ENCODE results near the gene TCEA3.
A peak's percentile ranks its signal among the peaks of the same experiment; 100 is the strongest.

The TCEA3 gene

DNA sequence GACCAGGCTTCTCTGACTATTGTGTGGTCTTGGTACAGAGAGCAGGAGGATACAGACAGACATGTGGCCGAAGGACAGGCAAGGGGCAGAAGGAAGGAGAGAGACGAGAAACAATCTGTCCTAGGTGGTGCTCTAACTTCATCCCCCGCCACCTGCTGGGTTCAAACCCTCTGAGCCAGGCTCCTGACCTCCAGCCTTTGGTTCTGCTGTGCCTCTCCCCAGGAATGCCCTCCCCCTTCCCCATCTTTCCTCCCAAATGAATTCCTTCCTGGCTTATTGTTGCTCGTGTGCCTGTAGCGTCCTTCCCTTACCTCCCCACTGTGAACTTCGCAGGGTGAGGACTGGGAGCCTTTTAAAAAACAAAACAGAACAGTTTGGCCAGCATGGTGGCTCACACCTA is 5.4 kb downstream of the TCEA3 start:
- no peak for DNase-seq

DNA sequence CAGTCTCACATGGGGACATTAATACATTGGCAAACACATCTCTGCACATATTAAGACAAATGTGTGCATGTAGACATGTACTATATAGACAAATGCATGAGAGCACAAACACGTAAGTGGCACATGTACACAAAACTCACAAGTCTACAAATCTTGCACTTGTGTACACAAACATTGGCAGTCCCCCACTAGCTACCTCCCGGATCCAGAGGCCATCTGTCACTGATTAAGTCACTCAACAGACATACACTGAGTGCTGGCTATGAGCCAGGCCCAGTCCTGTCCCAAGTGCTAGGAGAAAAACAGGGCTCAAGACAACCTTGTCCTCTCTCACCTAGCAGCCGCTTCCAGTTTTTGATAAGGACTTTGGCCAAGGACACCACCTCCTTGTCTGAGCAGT is 7.0 kb downstream of the TCEA3 start:
- DNase-seq, result peak; percentile 79

DNA sequence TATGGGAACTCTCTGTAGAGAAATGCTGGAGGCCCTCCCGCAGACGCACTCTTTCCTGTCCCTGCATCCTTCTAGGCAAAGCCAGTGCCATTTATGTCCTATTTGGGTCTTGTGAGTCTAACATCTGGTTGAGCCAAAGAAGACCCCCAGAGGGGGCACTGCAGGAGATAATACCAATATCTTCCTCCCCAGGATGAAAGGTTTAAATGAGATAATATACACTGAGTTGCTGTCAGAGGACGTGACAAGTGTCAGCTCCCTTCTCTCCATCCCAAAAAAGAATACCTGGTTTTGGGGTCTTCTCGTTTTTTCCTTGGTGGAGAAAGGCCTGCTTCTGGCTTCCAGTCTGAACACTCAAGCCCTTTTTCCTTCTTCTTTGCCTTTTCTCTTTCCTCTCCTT is 7.6 kb downstream of the TCEA3 start:
- no peak for DNase-seq

DNA sequence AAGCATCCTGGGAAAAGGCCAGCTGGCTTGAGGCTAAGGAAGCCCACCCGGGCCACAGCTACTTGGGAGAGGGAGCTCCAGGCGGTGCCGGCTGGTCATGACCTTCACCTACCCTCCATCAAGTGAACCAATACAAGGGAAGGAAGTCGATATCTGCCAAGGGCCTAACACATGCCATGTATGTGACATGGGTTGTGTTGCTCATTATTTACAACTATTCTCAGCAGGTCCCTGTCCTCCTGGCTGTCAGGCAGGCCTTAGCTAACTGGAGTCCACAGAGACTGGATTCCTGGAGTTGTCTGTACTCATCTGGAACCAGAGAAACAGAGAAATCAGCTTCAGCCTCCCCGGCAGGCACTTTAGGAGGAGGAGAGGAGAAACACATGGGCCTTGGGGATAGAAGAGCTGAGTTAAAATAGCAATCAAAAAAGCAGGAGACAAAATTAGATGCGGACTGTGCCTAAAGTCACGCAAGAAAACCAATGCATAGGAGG is 15.7 kb downstream of the TCEA3 start:
- no peak for DNase-seq

DNA sequence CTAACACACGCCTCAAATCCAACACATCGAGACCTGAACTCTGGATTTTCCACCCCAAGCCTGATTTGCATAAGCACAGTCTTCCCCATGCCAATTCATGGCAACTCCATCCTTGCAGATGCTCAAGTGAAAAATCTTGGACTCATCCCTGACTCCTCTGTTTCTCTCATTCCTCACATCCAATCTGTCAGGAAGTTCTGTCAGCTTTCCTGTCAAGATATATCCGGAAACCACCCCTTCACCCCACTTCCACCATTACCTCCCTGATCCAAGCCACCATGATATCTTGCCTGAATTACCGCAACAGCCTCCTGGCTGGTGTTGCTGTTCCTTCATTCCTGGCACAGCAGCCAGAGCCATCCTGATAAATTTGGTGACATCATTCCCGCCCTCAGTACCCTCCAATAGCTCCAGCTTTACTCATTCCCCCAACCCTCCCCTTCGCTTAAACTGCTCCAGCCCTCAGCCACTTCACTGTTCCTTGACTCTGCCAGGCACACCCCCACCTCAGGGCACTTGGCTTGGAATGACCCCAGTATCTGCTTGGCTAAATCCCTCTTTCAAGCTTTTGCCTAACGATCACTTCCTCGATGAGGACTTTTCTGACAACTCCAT is 17.4 kb downstream of the TCEA3 start:
- no peak for DNase-seq

DNA sequence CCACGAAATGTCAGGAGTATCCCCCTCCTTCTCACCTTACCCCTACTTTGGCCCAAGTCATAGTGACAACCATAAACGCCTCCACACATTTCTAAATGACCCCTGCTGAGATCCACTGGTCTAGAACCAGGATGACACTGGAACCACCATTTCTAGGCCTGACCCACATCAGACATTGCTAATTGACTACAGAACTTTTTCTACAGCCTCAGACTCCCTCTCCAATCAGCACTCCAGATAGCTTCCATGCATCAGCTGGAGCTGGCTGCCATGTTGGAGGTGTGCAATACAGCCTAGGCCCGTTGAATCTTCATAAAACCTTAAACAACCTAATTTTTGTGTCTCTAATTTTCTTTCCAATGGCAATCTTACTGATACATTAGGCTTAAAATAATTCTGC is 18.6 kb downstream of the TCEA3 start:
- no peak for DNase-seq

DNA sequence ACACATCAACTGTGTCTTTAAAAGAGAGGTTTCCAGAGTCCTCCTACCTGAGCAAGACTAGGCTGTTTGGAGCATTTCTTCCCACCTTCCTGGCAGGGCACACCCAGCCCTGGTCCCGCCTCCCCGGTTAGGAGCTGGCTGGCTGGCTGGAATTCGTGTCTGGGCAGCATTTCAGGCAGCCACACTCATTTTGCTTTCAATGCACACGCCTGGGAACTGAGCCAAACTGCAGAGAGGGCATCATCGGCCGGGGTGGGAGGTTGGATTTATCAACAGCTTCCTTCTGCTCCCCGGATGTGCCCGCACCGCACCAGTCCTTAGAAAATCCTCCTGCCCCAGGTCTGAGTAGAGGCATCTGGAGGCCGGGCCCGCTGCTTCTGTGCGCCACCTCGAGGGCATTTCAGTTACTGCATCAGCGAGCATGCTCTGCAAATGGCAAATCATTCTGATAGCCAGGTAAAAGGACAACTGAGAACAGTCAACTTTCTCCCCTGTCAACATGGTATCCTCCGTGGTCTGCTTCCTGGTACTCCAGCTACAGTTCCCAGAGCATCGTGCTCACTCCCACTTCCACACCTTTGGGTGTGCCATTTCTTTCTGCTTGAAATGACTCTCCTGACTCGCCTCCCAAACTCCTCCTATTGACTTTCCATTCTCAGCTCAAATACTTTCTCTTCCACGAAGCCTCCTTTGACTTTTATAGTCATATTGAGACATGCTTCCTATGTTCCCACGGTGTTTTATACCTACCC is 20.6 kb downstream of the TCEA3 start:
- DNase-seq, result peak; percentile 97

DNA sequence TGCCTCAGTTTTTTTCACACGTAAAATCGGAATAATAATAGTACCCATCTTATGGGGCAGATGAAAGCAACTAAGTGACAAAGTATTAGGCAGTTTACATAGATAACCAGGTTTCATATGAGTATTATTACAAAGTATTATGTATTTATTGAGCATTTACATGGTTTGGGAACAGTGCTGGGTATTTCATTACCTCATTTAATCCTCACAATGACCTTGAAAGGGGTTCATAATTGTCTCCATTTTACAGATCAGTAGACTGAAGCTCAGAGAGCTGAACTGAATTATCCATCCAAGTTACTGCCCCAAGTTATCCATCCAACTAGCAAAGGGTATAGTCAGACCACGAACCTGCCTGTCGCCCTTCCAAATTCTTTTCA is 21.2 kb downstream of the TCEA3 start:
- no peak for DNase-seq

DNA sequence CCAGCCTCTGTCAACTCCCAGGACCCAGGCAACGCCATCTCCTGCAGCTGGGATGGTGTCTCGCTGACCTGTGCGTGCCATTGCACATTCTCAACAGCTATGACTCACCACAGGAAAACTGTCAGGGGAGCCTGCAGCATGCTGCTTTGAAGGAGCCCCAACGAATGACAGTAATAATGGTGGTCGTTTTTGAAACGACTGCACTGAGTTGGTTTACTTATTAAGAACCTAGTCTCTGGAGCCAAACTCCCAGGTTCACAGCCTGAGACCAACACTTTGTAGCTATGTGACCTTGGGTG is 21.6 kb downstream of the TCEA3 start:
- DNase-seq, result peak; percentile 23

DNA sequence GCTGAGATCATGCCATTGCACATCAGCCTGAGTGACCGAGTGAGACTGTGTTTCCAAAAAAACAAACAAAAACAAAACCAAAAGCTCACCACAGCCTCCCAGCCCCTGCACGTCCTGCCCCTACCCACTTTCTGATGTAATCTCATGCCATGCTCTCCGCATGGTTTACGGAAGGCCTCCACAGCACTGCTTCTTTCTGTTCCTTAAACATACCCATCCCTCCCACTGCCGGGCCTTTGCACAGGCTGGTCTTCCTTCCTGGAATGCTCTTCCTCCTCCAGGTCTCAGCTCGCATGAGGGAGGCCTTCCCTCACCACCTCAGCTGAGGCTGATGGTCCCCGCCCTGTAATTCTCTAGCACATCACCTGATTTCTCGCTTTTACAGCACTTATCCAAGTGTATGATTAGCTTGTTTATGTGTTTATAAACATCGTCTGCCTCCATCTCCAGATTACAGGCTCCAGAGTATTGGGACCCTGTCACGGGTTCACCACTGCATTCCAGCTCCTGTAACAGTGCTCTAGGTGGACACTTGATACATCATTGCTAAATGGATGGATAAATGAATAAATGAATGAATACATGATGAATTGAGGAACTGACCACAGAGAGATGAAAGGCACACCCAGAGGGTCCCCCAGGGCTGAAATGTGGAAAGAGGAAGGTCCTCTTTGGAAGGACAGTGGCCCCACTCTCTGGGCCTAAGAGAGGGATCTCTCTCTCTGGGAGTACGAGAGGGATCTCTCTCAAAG is 22.1 kb downstream of the TCEA3 start:
- no peak for DNase-seq

DNA sequence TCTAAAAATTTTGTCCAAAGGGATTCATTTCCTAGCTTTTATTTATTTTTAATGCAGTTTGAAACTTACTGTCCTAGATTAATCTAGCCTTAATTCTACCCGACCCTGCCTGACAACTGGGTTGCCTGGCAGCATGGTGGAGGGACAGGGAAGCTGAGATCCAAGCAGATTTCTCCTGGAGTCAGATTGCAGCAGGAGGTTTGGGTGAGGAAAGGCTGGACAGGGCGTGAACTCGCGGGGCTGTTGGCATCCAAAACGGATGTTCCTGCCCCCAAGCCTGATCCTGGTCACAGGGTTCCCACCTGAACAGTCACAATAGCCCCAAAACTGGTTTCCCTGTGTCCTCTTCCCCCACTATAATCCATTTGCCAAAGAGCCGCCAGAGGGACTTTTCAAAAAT is 23.2 kb downstream of the TCEA3 start:
- DNase-seq, result no peak

DNA sequence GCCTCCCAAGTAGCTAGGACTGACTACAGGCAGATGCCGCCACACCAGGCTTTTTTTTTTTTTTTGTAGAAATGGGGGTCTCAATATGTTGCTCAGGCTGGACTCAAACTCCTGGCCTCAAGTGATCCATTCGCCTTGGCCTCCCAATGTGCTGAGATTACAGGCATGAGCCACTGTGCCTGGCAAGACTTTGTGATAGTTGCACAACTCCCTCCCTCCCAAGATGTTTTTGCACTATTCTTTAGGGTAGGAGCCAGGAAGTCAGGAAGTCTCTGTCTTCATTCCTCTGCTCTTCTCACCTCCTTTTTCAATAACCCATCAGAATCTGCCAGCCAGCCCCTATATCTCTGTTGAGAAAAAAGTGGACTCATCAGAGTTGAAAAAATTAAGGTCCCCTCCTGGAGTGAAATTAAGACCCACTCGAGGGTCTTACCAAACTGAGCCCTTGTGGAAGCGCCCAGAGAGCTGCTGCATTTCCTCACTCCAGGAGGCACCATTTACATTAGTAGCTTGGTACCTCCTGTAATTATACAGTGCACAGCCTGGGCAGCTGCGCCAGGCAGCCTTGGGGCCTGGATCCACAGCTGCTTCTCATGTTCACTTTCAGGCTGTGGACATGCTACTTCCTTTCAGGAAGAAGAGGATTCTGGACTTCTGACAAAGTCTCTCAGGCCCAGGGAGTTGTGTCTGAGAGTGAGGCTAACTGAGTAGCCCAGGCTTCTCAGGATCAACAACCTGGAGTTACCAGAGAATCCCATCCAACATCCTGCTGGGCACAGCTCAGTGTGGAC is 24.0 kb downstream of the TCEA3 start:
- no peak for DNase-seq

DNA sequence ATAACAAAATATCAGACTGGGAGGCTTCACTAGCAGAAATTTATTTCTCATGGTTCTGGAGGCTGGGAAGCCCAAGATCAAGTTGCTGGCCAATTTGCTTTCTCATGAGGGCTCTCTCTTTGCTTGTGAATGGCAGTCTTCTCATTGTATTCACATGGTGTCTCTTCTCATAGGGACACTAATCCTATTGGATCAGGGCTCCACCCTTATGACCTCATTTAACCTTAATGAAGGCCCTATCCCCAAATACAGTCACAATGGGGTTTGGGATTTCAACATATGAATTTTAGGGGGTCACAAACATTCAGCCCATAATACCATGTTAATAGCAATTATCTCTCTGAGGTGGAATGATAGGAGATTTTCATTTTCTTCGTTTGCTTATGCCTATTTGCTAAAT is 25.3 kb downstream of the TCEA3 start:
- no peak for DNase-seq

DNA sequence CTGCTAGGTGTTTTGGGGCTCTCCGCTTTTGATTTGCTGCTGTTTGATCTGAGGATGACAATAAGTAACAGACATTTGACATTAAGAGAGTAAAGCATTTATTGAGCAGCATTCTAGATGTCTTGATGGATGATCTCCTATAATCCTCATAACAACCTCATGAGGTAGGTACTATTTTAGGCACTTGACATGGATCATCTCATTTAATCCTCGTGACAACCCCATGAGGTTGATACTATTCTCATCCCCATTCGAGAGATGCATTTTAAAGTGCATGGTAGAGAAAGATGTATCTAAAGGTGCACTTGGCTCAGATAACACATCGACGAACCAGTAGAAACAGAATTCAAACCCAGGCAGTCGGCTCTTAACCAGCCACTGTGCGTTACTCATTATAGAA is 26.6 kb downstream of the TCEA3 start:
- DNase-seq, result no peak

DNA sequence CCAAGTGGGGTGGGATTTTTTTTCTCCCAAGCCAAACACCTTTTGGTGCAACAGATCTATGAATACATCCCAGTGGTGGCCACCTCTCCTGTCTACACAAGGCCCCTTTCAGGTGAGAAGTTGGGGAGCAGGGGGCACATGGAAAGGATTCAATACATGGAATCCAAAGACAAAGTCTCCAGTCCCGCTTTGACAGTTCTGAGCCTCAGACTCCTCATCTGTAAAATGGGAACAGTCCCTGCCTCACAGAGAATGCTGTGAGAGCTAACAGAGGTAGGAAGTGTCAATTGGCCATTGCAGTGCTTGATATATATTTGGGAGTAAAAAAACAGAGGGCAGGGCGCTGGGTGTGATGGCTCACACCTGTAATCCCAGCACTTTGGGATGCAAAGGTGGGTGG is 28.2 kb downstream of the TCEA3 start:
- no peak for DNase-seq

DNA sequence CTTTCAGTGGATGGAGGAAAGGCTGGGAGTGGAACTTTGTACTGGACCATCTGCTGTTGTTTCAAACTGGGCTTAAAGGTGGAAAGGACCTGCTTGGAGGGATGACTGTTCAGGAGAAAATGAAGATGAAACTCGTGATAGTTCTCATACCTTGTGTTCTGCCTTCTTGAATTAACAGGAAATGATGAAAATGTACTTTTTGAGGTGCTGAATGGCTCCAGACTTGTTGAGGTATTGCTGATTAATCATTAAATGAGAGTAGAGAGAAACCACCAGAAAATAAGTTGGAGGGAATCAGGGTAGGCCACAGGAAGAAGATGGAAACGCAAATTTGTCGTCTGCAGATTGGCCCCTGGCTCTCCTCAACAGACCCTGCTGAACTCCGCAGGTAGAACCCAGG is 28.7 kb downstream of the TCEA3 start:
- no peak for DNase-seq

DNA sequence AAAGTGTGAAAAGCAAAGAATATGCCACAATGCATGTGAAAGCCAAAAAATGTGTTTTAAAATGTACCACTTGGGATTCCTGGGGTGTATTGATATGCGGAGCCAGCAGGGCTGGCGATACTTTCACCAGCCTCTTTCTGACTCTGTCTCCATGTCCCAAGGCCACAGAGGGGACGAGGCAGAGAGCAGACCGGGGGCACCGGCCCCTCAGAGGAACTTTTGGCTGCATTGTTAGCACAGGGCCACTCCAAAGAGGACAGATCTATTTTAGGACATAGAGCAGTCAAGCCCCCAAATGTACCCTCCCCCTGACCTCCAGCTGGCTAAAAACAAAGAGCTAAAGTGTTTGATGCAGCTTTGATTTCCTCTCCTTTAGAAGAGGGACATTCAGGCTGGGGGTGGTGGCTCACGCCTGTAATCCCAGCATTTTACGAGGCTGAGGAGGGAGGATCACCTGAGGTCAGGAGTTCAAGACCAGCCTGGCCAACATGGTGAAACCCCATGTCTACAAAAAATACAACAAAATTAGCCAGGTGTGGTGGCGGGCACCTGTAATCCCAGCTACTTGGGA is 29.3 kb downstream of the TCEA3 start:
- DNase-seq, result no peak

DNA sequence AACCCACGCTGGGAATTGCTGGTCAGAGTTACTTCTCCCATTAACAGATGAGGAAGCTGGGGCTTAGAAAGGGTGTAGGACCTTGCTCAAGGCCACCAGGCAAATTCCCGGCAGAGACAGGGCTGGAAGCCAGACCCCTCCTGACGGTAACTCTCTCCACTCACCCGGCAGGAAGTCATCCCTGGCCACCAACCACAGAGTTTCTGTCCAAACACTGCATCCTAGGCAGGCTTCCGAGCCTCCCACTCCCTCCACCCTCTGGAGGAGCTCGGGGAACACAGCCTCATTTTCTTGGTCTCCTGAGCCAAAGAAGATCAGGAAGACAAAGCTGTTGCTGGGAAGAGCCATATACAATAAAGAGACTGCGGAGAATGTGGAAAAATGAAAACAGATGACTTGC is 29.9 kb downstream of the TCEA3 start:
- DNase-seq, result no peak

DNA sequence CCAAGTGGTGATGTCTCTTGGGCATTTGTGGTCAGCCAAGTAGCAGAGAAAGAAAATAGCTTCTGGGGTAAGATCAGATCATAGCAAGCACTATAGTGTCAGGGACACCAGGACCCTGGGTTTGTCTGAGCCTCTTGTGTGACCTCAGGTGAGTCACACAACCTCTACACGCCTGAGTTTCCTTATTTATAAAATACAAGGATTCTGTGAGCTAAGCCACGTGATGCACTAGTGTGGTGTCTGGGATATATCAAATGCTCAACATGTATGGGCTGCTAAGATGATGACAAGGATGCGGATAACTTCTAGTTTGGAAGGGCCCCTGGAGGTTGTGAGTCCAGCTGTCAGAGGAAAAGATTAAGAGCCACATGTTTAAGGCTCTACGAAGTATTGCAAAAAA is 30.4 kb downstream of the TCEA3 start:
- no peak for DNase-seq

DNA sequence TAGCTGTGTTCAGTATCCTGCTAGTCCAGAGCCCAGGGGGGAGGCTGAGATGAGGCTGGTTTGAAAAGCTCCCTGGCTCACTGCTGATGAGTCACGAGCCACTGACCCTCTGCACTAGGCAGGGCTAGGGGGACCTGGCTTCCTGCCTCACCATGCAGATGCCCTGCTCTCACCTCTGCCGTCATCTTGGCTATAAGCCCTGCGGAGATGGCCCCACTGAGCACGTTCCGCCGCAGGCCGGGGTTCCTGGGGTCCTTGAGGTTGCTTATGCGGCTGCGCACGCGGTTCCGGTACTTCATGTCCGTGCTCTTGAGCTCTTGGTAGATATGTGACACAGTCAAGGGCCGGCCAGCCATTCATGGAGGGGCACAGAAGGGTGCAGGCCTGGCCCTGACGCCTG is 30.8 kb downstream of the TCEA3 start:
- no peak for DNase-seq

DNA sequence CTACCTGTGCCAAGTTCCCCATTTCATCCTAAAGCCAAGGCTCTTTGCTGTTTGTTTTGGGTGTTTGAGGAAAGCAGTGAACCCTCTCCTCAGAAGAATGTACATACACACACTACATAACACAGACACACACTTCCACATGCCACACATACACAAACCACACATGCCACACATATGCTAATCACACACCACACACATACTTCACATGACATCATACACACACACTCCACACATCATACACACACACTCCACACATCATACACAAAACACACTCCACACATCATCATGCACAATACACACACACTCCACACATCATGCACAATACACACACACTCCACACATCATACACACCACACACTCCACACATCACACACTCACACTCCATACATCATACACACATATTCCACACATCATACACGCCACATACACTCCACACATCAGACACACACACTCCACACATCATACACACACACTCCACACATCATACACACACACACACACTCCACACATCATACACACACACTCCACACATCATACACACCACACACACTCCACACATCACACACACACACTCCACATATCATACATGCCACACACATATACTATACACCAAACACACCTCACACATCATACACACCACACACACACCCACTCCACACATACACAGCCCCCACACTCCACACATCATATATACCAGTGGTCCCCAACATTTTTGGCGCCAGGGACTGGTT is 32.3 kb downstream of the TCEA3 start:
- DNase-seq, result no peak

DNA sequence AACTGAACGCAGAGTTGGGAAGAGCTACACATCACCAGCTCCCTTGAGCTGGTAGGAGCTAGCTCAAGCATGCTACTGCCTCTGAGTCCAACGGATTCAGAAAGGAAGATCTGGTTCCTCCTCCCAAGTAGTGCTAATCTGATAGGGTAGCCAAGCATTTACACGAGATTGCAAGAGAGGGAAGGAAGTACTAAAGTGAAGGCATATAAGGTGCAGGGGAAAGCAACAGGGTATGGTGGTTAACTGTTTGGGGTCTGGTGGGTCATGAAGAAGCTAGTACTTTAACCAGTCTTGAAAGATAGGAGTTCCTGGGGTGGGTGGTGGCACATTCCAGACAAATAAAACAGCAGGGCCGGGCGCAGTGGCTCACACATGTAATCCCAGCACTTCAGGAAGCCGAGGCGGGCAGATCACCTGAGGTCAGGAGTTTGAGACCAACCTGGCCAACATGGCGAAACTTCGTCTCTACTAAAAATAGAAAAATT is 34.7 kb downstream of the TCEA3 start:
- DNase-seq, result no peak
